NAMALWA (cell line): ENCODE results near the gene CSH2.
A peak's percentile ranks its signal among the peaks of the same experiment; 100 is the strongest.

Experiments
- DNase-seq: peaks from one replicate; pipeline ENCODE4 v3.0.0-alpha.2; 2015; ENCODE audit warnings: low spot score

CSH2 gene

GRCh38 chr17:63834431-63835166 lies 38.9 kb downstream of the CSH2 start:
- DNase-seq, result peak; percentile 95

GRCh38 chr17:63833741-63834373 lies 39.6 kb downstream of the CSH2 start:
- DNase-seq, result no peak

GRCh38 chr17:63833026-63833740 lies 40.3 kb downstream of the CSH2 start:
- DNase-seq, result no peak

GRCh38 chr17:63832455-63832854 lies 41.0 kb downstream of the CSH2 start:
- DNase-seq, result peak; percentile 56

- no peak for DNase-seq
Measured at GRCh38 chr17:63832014-63832413, 41.5 kb downstream of the CSH2 start.

GRCh38 chr17:63831505-63831904 lies 42.0 kb downstream of the CSH2 start:
- no peak for DNase-seq

GRCh38 chr17:63830904-63831491 lies 42.5 kb downstream of the CSH2 start:
- DNase-seq, result no peak

GRCh38 chr17:63830278-63830677 lies 43.2 kb downstream of the CSH2 start:
- DNase-seq, result no peak

- no peak for DNase-seq
Measured at GRCh38 chr17:63828936-63829335, 44.5 kb downstream of the CSH2 start.

- DNase-seq, result peak; percentile 48
Measured at GRCh38 chr17:63827801-63828221, 45.7 kb downstream of the CSH2 start.

- peak; percentile 97 for DNase-seq
Measured at GRCh38 chr17:63827002-63827800, 46.3 kb downstream of the CSH2 start, which contains the start of the genes FTSJ3 and PSMC5. FTSJ3 (minus strand) TSS chr17:63827663; CDS start chr17:63826902, 761 bp downstream. PSMC5 (plus strand) TSS chr17:63827431; CDS start chr17:63827491, 60 bp downstream.

- no peak for DNase-seq
Measured at GRCh38 chr17:63826468-63827001, 46.9 kb downstream of the CSH2 start.

- DNase-seq, result no peak
Measured at GRCh38 chr17:63824362-63824761, 49.1 kb downstream of the CSH2 start.

GRCh38 chr17:63823659-63824331 lies 49.7 kb downstream of the CSH2 start:
- no peak for DNase-seq

- DNase-seq, result no peak
Measured at GRCh38 chr17:63822537-63822936, 50.9 kb downstream of the CSH2 start.
